ES-I3 (cell line): ENCODE measurements around the gene MGRN1.

Experiments used
- H3K36me3 ChIP-seq: 2 replicates; pipeline ENCODE4 v1.6.1; 2013; ENCODE audit warnings: mild to moderate bottlenecking, low read length, control low read depth, moderate library complexity; ENCODE audit not compliant: insufficient read depth
- H3K4me1 ChIP-seq: 2 replicates; pipeline ENCODE4 v1.6.1; 2013; ENCODE audit warnings: mild to moderate bottlenecking, control low read depth, low read length; ENCODE audit not compliant: insufficient read depth
- H3K9ac ChIP-seq: 2 replicates; pipeline ENCODE4 v1.6.1; 2013; ENCODE audit warnings: low read depth, mild to moderate bottlenecking, low read length, moderate library complexity
- H3K9me3 ChIP-seq: 2 replicates; pipeline ENCODE4 v1.6.1; 2013; ENCODE audit warnings: mild to moderate bottlenecking, low read length, moderate library complexity; ENCODE audit not compliant: control insufficient read depth, insufficient read depth

MGRN1 gene

DNA sequence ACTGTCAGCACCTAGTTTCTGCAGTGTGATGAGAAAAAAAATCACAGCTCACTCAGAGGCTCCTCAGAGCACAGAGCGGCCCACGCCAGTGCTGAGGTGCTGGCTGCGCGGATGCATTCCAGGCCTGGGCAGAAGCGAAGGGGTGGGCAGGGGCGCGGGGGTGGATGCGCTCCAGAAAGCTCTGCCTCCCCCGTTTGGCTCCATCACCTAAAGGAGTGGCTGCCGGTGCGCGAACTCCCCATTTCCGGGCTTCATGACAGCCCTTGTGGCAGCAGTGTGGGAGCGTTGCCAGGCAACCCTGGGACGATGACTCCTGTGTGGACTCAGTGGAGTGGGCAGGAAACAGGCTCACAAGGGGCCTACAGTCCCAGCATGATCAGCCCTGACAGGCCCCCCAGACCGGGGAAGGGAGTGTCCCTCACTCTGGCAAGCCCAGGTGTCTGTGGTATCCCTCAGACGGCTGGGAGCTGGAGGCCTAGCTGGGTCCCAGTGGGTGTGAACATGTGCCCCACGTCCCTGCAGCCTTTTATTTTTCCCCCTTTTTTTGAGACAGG lies 35.9 kb downstream of the MGRN1 start:
- Histone ChIP-seq H3K9ac (no peak overlapping the region), H3K9me3 (no peaks in the 10 kb centered on the region), H3K36me3 (peaks cover 3% of the 10 kb centered on the region; the same call in 1 of the 2 replicates), H3K4me1 (peaks cover 7% of the 10 kb centered on the region)

DNA sequence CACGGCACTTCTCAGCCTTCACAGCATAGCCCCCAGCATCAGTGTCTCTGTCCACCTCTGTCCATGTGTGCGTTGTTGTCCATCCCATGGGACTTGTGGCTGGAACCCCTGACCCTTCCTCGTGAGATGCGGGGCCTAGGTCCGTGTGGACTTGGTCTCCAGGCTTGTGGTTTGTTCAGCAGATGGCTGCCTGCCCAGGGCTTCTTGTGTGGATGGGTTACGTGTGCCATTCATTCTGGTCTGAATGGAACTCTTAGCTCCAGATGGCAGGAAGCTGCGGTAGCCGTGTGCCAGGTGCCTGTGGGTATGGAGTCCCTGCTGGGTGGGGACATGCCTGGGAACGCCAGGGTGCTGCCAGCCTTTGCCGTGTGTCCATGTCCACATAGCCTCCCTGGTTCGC lies 37.0 kb downstream of the MGRN1 start:
- Histone ChIP-seq H3K36me3 (peaks cover 7% of the 10 kb centered on the region), H3K4me1 (peaks cover 7% of the 10 kb centered on the region), H3K9ac (no peak overlapping the region), H3K9me3 (no peaks in the 10 kb centered on the region)

DNA sequence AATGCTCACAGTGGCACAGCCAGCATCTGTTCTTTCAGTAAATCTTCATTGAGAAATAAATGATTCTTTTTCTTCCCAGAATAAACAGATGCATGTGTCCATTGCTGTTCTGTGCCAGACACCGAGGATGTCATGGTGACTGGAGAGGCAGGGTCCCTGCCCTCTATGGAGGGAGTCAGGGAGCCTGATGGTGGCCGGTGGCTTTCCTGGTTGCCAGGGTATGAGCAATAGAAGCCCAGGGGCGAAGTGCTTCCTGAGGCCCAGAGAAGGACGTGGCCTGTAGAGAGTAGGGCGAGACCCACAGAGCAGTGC lies 38.8 kb downstream of the MGRN1 start:
- Histone ChIP-seq H3K36me3 (peaks cover 15% of the 10 kb centered on the region), H3K4me1 (peaks cover 7% of the 10 kb centered on the region), H3K9ac (no peak overlapping the region), H3K9me3 (no peaks in the 10 kb centered on the region)

GRCh38 chr16:4663777-4664465 lies 39.3 kb downstream of the MGRN1 start:
- no peaks in the 10 kb centered on the region for H3K9me3 ChIP-seq
- H3K4me1 ChIP-seq, result peaks cover 7% of the 10 kb centered on the region
- H3K36me3 ChIP-seq, result peaks cover 19% of the 10 kb centered on the region
- H3K9ac ChIP-seq, result no peak overlapping the region

DNA sequence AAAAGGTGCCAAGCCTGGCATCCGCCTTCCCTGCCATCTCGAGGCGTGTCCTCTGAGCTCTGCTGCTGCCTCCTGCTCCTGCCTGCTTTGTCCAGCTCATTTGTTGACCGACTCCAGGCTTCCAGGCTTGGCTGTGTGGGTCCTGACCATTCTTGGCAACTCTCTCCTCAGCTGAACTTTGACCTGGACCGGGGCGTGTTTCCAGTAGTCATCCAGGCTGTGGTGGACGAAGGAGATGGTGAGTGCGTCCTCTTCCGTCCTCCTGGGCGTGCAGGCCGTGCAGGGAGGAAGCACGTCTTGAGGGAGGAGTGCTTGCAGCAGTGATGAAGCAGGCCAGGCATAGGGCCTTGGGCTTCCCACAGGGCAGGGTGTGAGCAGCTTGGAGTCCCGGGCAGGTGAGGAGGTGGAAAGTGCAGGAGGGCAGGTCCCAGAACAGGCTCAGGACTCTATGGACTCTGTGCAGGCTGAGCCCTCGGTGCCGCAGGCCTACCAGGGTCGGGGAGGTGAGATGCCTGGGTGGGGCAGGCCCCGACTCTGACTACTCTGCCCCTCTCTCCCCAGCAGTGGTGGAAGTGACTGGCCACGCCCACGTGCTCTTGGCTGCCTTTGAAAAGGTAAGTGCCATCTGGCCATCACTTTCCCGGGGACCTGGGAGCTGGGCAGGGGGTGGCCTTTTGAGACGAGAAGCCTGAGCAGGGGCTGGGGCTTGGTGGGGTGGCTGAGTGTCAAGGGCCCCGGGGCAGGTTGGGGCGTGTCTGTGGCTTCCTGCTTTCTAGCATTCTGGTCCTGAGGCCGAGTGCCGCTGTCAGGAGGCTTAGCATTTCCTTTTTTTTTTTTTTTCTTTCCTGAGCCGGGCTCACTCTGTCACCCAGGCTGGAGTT lies 40.2 kb downstream of the MGRN1 start:
- no peak overlapping the region for H3K9ac ChIP-seq
- no peaks in the 10 kb centered on the region for H3K9me3 ChIP-seq
- peaks cover 7% of the 10 kb centered on the region for H3K4me1 ChIP-seq
- H3K36me3 ChIP-seq, result peaks cover 19% of the 10 kb centered on the region

DNA sequence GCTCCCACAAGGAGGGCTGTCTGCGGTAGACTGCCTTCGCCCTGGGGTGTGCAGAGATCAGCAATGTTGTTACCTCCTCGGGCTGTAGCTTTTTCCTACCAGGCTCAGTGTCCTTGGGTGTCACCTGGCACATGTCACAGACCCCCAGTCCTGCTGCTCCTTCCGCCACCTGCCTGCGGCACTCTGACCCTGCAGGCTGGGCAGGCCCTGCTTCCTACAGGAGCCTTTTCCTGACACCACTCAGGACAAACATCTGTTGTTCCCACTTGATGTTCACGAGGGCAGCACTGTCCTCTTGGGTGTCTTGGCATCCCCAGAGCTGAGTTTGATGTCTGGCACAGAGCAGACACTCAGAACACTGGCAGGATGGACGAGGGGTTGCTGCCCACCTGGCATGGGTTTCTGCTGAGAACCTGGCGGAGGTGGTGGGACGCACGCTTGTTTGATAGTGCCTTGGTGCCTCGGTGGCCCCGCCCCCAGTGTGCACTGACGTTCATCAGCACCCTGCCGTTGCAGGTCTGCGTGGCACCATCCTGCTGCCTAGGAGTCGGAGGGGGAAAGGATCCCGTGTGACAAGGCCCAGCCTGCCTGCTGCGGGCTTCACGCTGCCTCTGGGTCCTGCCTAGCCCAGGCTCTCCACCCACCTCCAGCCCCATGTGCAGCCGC lies 42.0 kb downstream of the MGRN1 start:
- H3K4me1 ChIP-seq, result peaks cover 7% of the 10 kb centered on the region
- H3K36me3 ChIP-seq, result peaks cover 23% of the 10 kb centered on the region
- no peaks in the 10 kb centered on the region for H3K9me3 ChIP-seq
- H3K9ac ChIP-seq, result no peak overlapping the region

GRCh38 chr16:4667203-4667963 lies 42.8 kb downstream of the MGRN1 start:
- no peaks in the 10 kb centered on the region for H3K9me3 ChIP-seq
- peaks cover 25% of the 10 kb centered on the region for H3K36me3 ChIP-seq
- H3K9ac ChIP-seq, result no peak overlapping the region

GRCh38 chr16:4668313-4668960 lies 43.8 kb downstream of the MGRN1 start:
- no peaks in the 10 kb centered on the region for H3K9me3 ChIP-seq
- peaks cover 27% of the 10 kb centered on the region for H3K36me3 ChIP-seq
- H3K4me1 ChIP-seq, result peaks cover 7% of the 10 kb centered on the region
- no peak overlapping the region for H3K9ac ChIP-seq

More at GRCh38 chr16:4667203-4667963, 42.8 kb downstream of the MGRN1 start:
- peaks cover 7% of the 10 kb centered on the region for H3K4me1 ChIP-seq

GRCh38 chr16:4673387-4674046 lies 48.9 kb downstream of the MGRN1 start:
- Histone ChIP-seq H3K4me1 (no peaks in the 10 kb centered on the region; the same call in 1 of the 2 replicates), H3K9me3 (no peaks in the 10 kb centered on the region), H3K36me3 (peaks cover 11% of the 10 kb centered on the region), H3K9ac (no peak overlapping the region)

DNA sequence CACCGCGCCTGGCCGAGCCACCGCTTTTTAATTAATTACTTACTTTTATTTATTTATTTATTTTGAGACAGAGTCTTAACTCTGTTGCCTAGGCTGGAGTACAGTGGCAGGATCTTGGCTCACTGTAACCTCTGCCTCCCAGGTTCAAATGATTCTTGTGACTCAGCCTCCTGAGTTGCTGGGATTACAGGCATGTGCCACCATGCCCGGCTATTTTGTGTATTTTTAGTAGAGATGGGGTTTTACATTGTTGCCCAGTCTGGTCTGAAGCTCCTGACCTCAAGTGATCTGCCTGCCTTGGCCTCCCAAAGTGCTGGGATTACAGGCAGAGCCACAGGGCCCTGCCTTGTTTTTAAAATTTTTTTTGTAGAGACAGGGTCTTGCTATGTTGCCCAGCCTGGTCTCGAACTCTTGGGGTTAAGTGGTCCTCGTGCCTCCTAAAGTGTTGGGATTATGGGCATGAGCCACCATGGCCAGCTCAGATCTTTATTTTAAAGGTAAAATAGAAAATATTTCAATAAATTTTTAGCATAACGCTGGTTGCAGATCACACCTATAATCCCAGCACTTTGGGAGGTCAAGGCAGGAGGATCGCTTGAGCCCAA lies 50.4 kb downstream of the MGRN1 start:
- Histone ChIP-seq H3K36me3 (peaks cover 9% of the 10 kb centered on the region), H3K9ac (no peak overlapping the region), H3K9me3 (no peaks in the 10 kb centered on the region), H3K4me1 (no peaks in the 10 kb centered on the region; the same call in 1 of the 2 replicates)

DNA sequence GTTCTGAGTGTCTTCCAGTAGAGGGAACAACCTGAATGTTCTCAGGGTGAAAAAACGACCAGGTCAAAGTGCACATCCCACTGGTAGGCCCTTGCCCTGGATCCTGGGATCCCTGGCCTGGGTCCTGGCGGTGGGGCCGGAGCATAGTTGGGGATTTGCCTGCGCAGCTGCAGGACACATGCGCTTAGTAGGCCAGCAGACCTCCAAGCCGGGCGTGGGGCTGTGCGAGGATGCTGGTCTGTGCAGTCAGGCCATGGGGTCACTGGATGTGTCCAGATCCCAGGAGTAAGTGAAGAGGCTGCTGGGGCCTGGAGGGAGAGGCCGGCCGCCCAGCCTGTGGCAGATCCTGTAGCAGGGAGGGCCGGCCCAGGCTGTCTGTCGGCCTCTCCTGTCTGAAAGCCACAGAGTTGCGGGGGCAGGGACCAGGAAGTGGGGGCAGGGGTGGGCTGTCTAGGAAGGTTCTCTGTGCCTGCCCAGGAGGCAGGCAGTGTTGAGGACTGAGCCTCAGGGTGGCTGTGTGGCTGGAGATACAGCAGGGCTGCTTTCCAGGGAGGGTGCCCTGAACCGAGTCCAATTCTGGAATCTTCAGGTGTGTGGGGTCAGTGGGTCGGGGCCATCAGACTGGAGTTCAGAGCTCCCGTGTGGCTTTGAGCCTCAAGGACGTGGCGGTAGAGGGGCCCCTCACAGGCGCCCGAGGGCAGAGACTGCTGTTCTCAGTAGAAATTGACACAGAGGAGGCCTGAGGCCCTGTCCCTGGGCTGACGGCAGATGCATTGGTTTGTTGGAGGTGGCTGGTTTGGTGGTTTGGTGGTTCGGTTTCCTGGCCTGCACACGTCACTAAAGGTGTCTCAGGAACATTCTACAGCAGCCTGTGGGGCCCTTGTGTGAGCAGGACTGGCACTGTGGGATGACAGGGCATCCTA lies 51.5 kb downstream of the MGRN1 start:
- Histone ChIP-seq H3K4me1 (no peaks in the 10 kb centered on the region; the same call in 1 of the 2 replicates), H3K36me3 (peaks cover 7% of the 10 kb centered on the region), H3K9me3 (no peaks in the 10 kb centered on the region), H3K9ac (no peak overlapping the region)

- Histone ChIP-seq H3K36me3 (peaks cover 4% of the 10 kb centered on the region), H3K4me1 (no peaks in the 10 kb centered on the region; the same call in 1 of the 2 replicates), H3K9ac (no peak overlapping the region), H3K9me3 (no peaks in the 10 kb centered on the region)
Observed at GRCh38 chr16:4676831-4677230, 52.2 kb downstream of the MGRN1 start.
